ENCODE data around the gene TBC1D22A. TPM values are rescaled to one million over a fixed set of nuclear protein-coding genes. Genes with fewer than 3 reads are reported as not detected.

TBC1D22A gene
- total and polyA plus RNA-seq, 7 experiments from 2014 or later: 18.6 to 50.1 (median 39.3) TPM

DNA sequence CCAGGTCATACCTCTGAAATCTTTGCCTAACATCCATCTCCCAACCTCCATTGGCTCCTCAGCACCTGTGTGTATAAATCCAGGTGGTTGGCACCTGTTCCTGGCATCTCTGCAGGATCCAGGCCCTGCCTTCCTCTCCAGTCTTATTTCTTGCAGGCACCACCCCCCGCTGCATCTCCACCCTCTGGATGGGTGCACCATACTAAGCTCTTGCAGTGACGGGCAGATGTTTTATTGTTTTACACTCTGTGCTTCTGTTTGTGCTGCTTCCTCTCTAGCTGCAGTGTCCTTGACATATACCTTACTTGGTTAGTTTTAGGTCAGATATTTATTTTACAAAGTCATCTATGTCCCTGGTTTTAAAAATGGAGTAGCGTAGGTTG is 102.6 kb downstream of the TBC1D22A start:
- no peaks in the 10 kb centered on the region for H3K4me1 ChIP-seq (ENCODE audit: control insufficient read depth in 2 of 2, insufficient read depth in 2 of 2, low read length in 2 of 2)
- no peak overlapping the region for H3K4me3 Mint-ChIP-seq
- no peak overlapping the region for H3K27ac Mint-ChIP-seq
- no peak overlapping the region for H3K27ac ChIP-seq (ENCODE audit: low read depth, low read length)
- ChIA-PET CTCF (no interaction called here), POLR2A (no interaction called here)
- H3K9me3 Mint-ChIP-seq: peaks cover 0 to 26% (median 6%) of the 10 kb centered on the region in 11 donors
- H3K36me3 Mint-ChIP-seq: peaks cover 23 to 62% (median 47%) of the 10 kb centered on the region in 5 donors
- H3K4me1 Mint-ChIP-seq: peaks cover 3 to 20% (median 10%) of the 10 kb centered on the region in 7 donors
- no peak overlapping the region for H3K4me3 ChIP-seq (ENCODE audit: low read length)
- no peaks in the 10 kb centered on the region for H3K27me3 Mint-ChIP-seq
- peaks cover 0 to 16% (median 0%) of the 10 kb centered on the region in 3 experiments for H3K36me3 ChIP-seq (ENCODE audit: control insufficient read depth in 2 of 3, insufficient read depth in 3 of 3, low read length in 3 of 3)
- intact Hi-C loops (cut with micrococcal nuclease): no loop called here
- DNase-seq (no peak), ATAC-seq (no peak)
- no peaks in the 10 kb centered on the region for H3K9me3 ChIP-seq (ENCODE audit: control insufficient read depth in 2 of 3, low read length in 3 of 3)
- no peaks in the 10 kb centered on the region for H3K27me3 ChIP-seq (ENCODE audit: control insufficient read depth in 2 of 2, insufficient read depth in 2 of 2, low read length in 2 of 2)

DNA sequence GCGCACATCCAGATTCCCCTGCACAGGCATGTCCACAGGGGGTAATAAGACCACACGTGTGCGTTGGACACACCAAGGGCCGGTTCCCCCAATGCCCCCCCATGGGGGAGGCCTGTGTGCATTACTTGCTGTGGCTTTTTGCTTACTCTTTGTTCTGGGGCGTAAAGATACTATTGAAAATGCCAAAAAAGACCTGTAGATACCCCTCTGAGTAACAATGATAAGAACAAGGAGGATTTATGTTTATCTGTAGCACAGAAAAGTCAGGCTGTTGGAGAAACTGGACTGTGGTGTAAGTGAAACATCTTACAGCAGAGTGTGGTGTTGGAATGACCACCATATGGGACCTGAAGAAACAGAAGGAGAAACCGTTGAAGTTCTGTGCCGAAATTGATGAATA is 103.2 kb downstream of the TBC1D22A start:
- no peak for ATAC-seq
- H3K9me3 Mint-ChIP-seq: peaks cover 0 to 32% (median 9%) of the 10 kb centered on the region in 11 donors
- H3K4me3 ChIP-seq (ENCODE audit: low read length): no peak overlapping the region
- peaks cover 29 to 68% (median 53%) of the 10 kb centered on the region in 5 donors for H3K36me3 Mint-ChIP-seq
- H3K9me3 ChIP-seq (ENCODE audit: control insufficient read depth in 2 of 3, low read length in 3 of 3): peaks cover 0 to 4% (median 0%) of the 10 kb centered on the region in 3 experiments
- no peak overlapping the region for H3K4me3 Mint-ChIP-seq
- H3K27me3 Mint-ChIP-seq: no peaks in the 10 kb centered on the region
- CTCF ChIA-PET: no interaction called here
- H3K27ac Mint-ChIP-seq: no peak overlapping the region
- POLR2A ChIA-PET: no interaction called here
- peaks cover 3 to 20% (median 10%) of the 10 kb centered on the region in 7 donors for H3K4me1 Mint-ChIP-seq
- no peak overlapping the region for H3K27ac ChIP-seq (ENCODE audit: low read depth, low read length)
- no peaks in the 10 kb centered on the region for H3K4me1 ChIP-seq (ENCODE audit: control insufficient read depth in 2 of 2, insufficient read depth in 2 of 2, low read length in 2 of 2)
- no peak for DNase-seq
- no peaks in the 10 kb centered on the region for H3K27me3 ChIP-seq (ENCODE audit: control insufficient read depth in 2 of 2, insufficient read depth in 2 of 2, low read length in 2 of 2)
- intact Hi-C loops (cut with micrococcal nuclease): no loop called here
- peaks cover 0 to 21% (median 0%) of the 10 kb centered on the region in 3 experiments for H3K36me3 ChIP-seq (ENCODE audit: control insufficient read depth in 2 of 3, insufficient read depth in 3 of 3, low read length in 3 of 3)

DNA sequence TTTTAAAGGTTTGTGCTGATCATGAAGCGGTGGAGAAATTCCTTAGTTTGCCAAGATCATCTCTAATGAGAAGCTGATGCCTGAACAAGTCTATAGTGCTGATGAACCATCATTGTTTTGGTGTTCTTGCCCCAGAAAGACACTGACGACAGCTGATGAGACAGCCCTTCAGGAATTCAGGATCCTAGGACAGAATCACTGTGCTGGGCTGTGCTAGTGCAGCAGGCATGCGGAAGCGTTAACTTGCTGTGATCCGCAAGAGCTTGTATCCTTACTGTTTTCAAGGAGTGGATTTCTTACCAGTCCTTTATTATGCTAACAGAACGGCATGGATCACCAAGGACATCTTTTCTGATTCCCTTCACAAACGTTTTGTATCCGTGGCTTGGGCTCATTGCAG is 104.1 kb downstream of the TBC1D22A start:
- H3K9me3 ChIP-seq (ENCODE audit: control insufficient read depth in 2 of 3, low read length in 3 of 3): peaks cover 0 to 12% (median 0%) of the 10 kb centered on the region in 3 experiments
- no peak overlapping the region for H3K27ac ChIP-seq (ENCODE audit: low read depth, low read length)
- H3K4me3 ChIP-seq (ENCODE audit: low read length): no peak overlapping the region
- ChIA-PET CTCF (no interaction called here), POLR2A (no interaction called here)
- intact Hi-C loops (cut with micrococcal nuclease): no loop called here
- H3K27me3 Mint-ChIP-seq: no peaks in the 10 kb centered on the region
- peaks cover 6 to 42% (median 16%) of the 10 kb centered on the region in 11 donors for H3K9me3 Mint-ChIP-seq
- no peak for DNase-seq
- peaks cover 34 to 78% (median 62%) of the 10 kb centered on the region in 5 donors for H3K36me3 Mint-ChIP-seq
- H3K4me3 Mint-ChIP-seq: no peak overlapping the region
- peaks cover 3 to 20% (median 10%) of the 10 kb centered on the region in 7 donors for H3K4me1 Mint-ChIP-seq
- no peaks in the 10 kb centered on the region for H3K27me3 ChIP-seq (ENCODE audit: control insufficient read depth in 2 of 2, insufficient read depth in 2 of 2, low read length in 2 of 2)
- H3K36me3 ChIP-seq (ENCODE audit: control insufficient read depth in 2 of 3, insufficient read depth in 3 of 3, low read length in 3 of 3): peaks cover 0 to 21% (median 0%) of the 10 kb centered on the region in 3 experiments
- H3K4me1 ChIP-seq (ENCODE audit: control insufficient read depth in 2 of 2, insufficient read depth in 2 of 2, low read length in 2 of 2): no peaks in the 10 kb centered on the region
- no peak for ATAC-seq
- no peak overlapping the region for H3K27ac Mint-ChIP-seq

DNA sequence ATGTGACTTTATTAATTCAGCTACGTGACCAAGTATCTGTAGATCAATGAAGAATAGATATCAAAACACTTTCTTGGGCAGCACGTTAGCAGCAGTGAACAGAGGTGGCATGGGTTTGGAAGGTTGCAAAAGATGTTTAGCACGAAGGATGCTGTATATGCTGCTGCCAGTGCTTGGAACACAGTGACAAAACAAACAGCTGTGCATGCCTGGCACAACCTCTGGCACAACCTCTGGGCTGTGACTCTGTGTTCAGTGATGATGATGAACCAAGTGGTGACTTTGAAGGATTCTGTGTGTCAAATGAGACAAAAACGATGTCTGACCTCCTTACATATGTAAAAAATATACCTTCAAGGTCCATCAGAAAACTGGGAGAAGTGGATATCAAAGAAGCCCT is 104.7 kb downstream of the TBC1D22A start:
- Mint-ChIP-seq H3K27ac (no peak overlapping the region), H3K4me3 (no peak overlapping the region), H3K9me3 (peaks cover 6 to 47% (median 19%) of the 10 kb centered on the region in 11 donors), H3K36me3 (peaks cover 34 to 78% (median 66%) of the 10 kb centered on the region in 5 donors), H3K4me1 (peaks cover 2 to 19% (median 4%) of the 10 kb centered on the region in 7 donors), H3K27me3 (no peaks in the 10 kb centered on the region)
- Histone ChIP-seq H3K4me1 (ENCODE audit: control insufficient read depth in 2 of 2, insufficient read depth in 2 of 2, low read length in 2 of 2) (no peaks in the 10 kb centered on the region), H3K27ac (ENCODE audit: low read depth, low read length) (no peak overlapping the region), H3K36me3 (ENCODE audit: control insufficient read depth in 2 of 3, insufficient read depth in 3 of 3, low read length in 3 of 3) (peaks cover 0 to 21% (median 0%) of the 10 kb centered on the region in 3 experiments), H3K4me3 (ENCODE audit: low read length) (no peak overlapping the region), H3K27me3 (ENCODE audit: control insufficient read depth in 2 of 2, insufficient read depth in 2 of 2, low read length in 2 of 2) (no peaks in the 10 kb centered on the region), H3K9me3 (ENCODE audit: control insufficient read depth in 2 of 3, low read length in 3 of 3) (peaks cover 0 to 15% (median 0%) of the 10 kb centered on the region in 3 experiments)
- ChIA-PET POLR2A (no interaction called here), CTCF (no interaction called here)
- no peak for ATAC-seq
- intact Hi-C loops (cut with micrococcal nuclease): no loop called here
- no peak for DNase-seq

DNA sequence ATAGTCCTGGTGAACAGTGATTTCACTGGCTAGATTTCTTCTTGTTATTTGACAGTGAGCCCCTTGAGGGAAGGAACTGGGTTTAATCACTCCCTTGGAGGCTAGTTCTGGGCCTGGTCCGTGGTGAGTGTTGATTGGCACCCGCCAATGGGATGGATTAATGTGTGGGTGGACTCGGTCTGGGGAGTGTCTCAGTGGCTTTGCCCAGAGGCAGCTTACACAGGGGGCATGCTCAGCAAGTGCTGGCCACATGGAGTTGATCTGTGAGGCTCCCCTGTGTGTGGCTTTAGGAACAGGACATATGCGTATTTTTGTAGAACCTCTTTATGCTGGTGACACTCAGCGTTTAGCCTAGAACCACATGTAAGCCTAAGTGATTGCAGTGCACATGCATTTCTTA is 106.9 kb downstream of the TBC1D22A start:
- intact Hi-C loops (cut with micrococcal nuclease): no loop called here
- ChIA-PET POLR2A (no interaction called here), CTCF (no interaction called here)
- H3K4me3 Mint-ChIP-seq: no peak overlapping the region
- Histone ChIP-seq H3K27me3 (ENCODE audit: control insufficient read depth in 2 of 2, insufficient read depth in 2 of 2, low read length in 2 of 2) (no peaks in the 10 kb centered on the region), H3K27ac (ENCODE audit: low read depth, low read length) (no peak overlapping the region), H3K9me3 (ENCODE audit: control insufficient read depth in 2 of 3, low read length in 3 of 3) (peaks cover 0 to 15% (median 0%) of the 10 kb centered on the region in 3 experiments), H3K4me1 (ENCODE audit: control insufficient read depth in 2 of 2, insufficient read depth in 2 of 2, low read length in 2 of 2) (no peaks in the 10 kb centered on the region), H3K4me3 (ENCODE audit: low read length) (no peak overlapping the region), H3K36me3 (ENCODE audit: control insufficient read depth in 2 of 3, insufficient read depth in 3 of 3, low read length in 3 of 3) (peaks cover 0 to 8% (median 0%) of the 10 kb centered on the region in 3 experiments)
- no peak for DNase-seq
- H3K27me3 Mint-ChIP-seq: no peaks in the 10 kb centered on the region
- no peak for ATAC-seq
- H3K9me3 Mint-ChIP-seq: peaks cover 10 to 58% (median 22%) of the 10 kb centered on the region in 11 donors
- H3K4me1 Mint-ChIP-seq: peaks cover 0 to 22% (median 12%) of the 10 kb centered on the region in 7 donors
- peaks cover 38 to 79% (median 74%) of the 10 kb centered on the region in 5 donors for H3K36me3 Mint-ChIP-seq
- no peak overlapping the region for H3K27ac Mint-ChIP-seq

DNA sequence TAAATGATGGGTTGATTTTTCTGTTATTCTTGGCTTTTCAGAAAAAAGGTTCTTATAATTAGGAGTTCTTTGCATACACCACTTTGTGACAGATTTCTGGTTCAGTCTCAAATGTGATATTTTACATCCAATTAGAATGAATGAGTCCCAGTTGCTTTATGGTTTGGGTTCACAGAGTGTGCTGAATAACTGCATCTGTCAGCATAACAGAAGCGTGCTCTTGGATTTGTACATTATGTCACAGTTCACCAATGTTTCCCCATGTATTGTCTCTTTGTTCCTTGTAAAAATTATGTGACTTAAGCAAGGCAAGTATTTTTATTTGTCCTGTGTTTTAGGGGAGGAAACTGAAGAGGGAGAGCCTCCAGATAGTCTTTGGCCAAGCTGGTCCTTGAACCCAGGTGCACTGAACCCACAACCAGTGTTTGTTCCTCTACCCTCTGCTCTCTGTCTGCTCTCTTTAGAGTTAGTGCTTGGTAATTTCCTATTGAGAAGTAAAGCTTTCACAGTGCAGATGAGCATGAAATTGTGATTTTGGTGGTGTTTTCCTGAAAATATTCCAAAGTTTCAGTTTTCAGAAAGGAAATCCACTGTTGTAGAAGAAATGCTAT is 107.5 kb downstream of the TBC1D22A start:
- peaks cover 0 to 15% (median 0%) of the 10 kb centered on the region in 3 experiments for H3K9me3 ChIP-seq (ENCODE audit: control insufficient read depth in 2 of 3, low read length in 3 of 3)
- DNase-seq: no peak
- intact Hi-C loops (cut with micrococcal nuclease): no loop called here
- no peaks in the 10 kb centered on the region for H3K27me3 Mint-ChIP-seq
- peaks cover 0 to 8% (median 0%) of the 10 kb centered on the region in 3 experiments for H3K36me3 ChIP-seq (ENCODE audit: control insufficient read depth in 2 of 3, insufficient read depth in 3 of 3, low read length in 3 of 3)
- ATAC-seq: no peak
- peaks cover 34 to 76% (median 72%) of the 10 kb centered on the region in 5 donors for H3K36me3 Mint-ChIP-seq
- no peak overlapping the region for H3K27ac Mint-ChIP-seq
- H3K4me3 Mint-ChIP-seq: no peak overlapping the region
- H3K9me3 Mint-ChIP-seq: peaks cover 10 to 58% (median 22%) of the 10 kb centered on the region in 11 donors
- ChIA-PET POLR2A (no interaction called here), CTCF (no interaction called here)
- no peak overlapping the region for H3K4me3 ChIP-seq (ENCODE audit: low read length)
- no peak overlapping the region for H3K27ac ChIP-seq (ENCODE audit: low read depth, low read length)
- no peaks in the 10 kb centered on the region for H3K27me3 ChIP-seq (ENCODE audit: control insufficient read depth in 2 of 2, insufficient read depth in 2 of 2, low read length in 2 of 2)
- peaks cover 3 to 25% (median 11%) of the 10 kb centered on the region in 7 donors for H3K4me1 Mint-ChIP-seq
- no peaks in the 10 kb centered on the region for H3K4me1 ChIP-seq (ENCODE audit: control insufficient read depth in 2 of 2, insufficient read depth in 2 of 2, low read length in 2 of 2)

DNA sequence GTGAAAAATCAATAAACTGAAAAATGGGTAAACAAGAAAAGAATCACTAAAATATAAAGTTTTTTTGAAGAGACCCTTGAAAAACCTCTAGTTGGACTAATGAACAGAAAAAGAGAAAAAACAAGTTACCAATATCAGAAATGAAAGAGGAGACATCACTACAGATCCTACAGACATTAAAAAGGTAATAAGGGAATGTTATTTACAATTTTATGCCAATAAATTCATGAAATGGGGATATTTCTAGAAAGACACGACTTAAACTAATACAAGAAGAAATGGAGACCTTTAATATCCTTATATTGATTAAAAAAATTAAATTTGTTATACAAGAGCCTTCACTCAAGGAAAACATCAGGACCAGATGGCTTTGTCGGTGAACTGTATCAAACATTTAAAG is 109.4 kb downstream of the TBC1D22A start:
- H3K4me1 Mint-ChIP-seq: peaks cover 0 to 32% (median 11%) of the 10 kb centered on the region in 7 donors
- no peak overlapping the region for H3K4me3 Mint-ChIP-seq
- DNase-seq (no peak), ATAC-seq (no peak)
- Histone ChIP-seq H3K27ac (ENCODE audit: low read depth, low read length) (no peak overlapping the region), H3K9me3 (ENCODE audit: control insufficient read depth in 2 of 3, low read length in 3 of 3) (peaks cover 0 to 15% (median 0%) of the 10 kb centered on the region in 3 experiments), H3K4me1 (ENCODE audit: control insufficient read depth in 2 of 2, insufficient read depth in 2 of 2, low read length in 2 of 2) (no peaks in the 10 kb centered on the region), H3K36me3 (ENCODE audit: control insufficient read depth in 2 of 3, insufficient read depth in 3 of 3, low read length in 3 of 3) (peaks cover 0 to 8% (median 0%) of the 10 kb centered on the region in 3 experiments), H3K27me3 (ENCODE audit: control insufficient read depth in 2 of 2, insufficient read depth in 2 of 2, low read length in 2 of 2) (no peaks in the 10 kb centered on the region), H3K4me3 (ENCODE audit: low read length) (no peak overlapping the region)
- H3K27me3 Mint-ChIP-seq: no peaks in the 10 kb centered on the region
- H3K36me3 Mint-ChIP-seq: peaks cover 25 to 60% (median 56%) of the 10 kb centered on the region in 5 donors
- intact Hi-C loops (cut with micrococcal nuclease): no loop called here
- CTCF ChIA-PET: no interaction called here
- POLR2A ChIA-PET: no interaction called here
- peaks cover 10 to 58% (median 22%) of the 10 kb centered on the region in 11 donors for H3K9me3 Mint-ChIP-seq
- no peak overlapping the region for H3K27ac Mint-ChIP-seq

Measured in naive thymus-derived CD4-positive, alpha-beta T cell (primary cell).